Measurements from ENCODE around the gene TIMM44. TPM values are rescaled to one million over a fixed set of nuclear protein-coding genes. Genes with fewer than 3 reads are reported as not detected.

TIMM44 gene
- total and polyA plus RNA-seq, 2 of the 8 experiments (the other 6 are each of a cell fraction or from before 2014, with no cell fraction given), result 131 to 150 TPM

DNA sequence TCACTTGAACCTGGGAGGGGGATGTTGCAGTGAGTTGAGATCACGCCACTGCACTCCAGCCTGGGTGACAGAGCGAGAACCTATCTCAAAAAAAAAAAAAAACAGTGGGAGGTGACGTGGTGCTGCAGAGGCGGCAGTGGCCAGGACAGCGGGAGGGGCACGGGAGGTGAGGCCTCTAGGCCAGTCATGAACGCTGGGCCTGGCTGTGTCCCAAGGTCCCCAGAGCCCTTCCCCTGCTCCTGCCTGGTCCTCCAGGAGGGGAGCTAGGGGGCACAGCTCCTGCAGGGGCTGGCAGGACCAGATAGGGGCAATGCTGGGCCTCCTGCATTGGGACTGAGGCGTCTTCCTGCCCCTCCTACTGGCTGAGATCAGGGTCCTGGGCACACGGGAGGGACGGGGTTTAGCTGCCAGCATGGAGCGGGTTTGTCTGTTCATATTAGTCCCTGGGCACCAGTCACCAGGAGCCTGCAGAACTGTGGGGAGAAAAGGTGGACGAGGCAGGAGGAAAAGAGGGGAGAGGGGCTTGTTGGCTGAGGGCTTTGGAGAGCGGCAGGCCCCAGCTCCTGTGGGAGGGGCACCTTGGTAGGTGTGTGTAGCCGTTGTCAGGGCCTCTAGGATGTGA, 35.3 kb downstream of the TIMM44 start:
- no peak overlapping the region for H3K27ac ChIP-seq (ENCODE audit: low read depth, low read length)
- no peak overlapping the region for H3K56ac ChIP-seq (replicated peaks; ENCODE audit: insufficient read length, low read depth, low read length)
- H3K4me3 ChIP-seq (ENCODE audit: extremely low read depth in 1 of 4, insufficient read depth in 2 of 4, low read depth in 3 of 4, low read length in 4 of 4), result no peak overlapping the region
- H4K8ac ChIP-seq (ENCODE audit: extremely low read depth, insufficient read depth, low read length), result no peak overlapping the region
- peaks cover 0 to 22% of the 10 kb centered on the region in 2 experiments; a peak in 2 of 4 replicates for H3K79me2 ChIP-seq (ENCODE audit: control insufficient read depth in 1 of 2, insufficient read depth in 2 of 2, low read length in 2 of 2)
- no peak overlapping the region for H2BK15ac ChIP-seq (ENCODE audit: low read length)
- no peak overlapping the region for H3K23ac ChIP-seq (ENCODE audit: insufficient read length)
- H3K18ac ChIP-seq (ENCODE audit: extremely low read depth, low read length), result no peak overlapping the region
- H3K23me2 ChIP-seq (ENCODE audit: low read depth, low read length), result peaks cover 6% of the 10 kb centered on the region; the same call in 1 of the 2 replicates
- H3K4ac ChIP-seq (replicated peaks; ENCODE audit: insufficient read length, low read depth, low read length), result no peak overlapping the region
- no peak overlapping the region for H3K4me2 ChIP-seq (ENCODE audit: insufficient read depth in 1 of 2, low read depth in 2 of 2, low read length in 2 of 2)
- TF ChIP-seq RFX5 (IDR thresholded peaks at IDR 0.05; ENCODE audit: borderline replicate concordance, low read depth, low read length) (no peak), RAD21 (IDR thresholded peaks at IDR 0.05 in 1 of 2, conservative IDR thresholded peaks at IDR 0.05 in 1 of 2; ENCODE audit: low read depth in 2 of 2, low read length in 2 of 2) (no peak)
- TF ChIP-seq, protein P1, sequence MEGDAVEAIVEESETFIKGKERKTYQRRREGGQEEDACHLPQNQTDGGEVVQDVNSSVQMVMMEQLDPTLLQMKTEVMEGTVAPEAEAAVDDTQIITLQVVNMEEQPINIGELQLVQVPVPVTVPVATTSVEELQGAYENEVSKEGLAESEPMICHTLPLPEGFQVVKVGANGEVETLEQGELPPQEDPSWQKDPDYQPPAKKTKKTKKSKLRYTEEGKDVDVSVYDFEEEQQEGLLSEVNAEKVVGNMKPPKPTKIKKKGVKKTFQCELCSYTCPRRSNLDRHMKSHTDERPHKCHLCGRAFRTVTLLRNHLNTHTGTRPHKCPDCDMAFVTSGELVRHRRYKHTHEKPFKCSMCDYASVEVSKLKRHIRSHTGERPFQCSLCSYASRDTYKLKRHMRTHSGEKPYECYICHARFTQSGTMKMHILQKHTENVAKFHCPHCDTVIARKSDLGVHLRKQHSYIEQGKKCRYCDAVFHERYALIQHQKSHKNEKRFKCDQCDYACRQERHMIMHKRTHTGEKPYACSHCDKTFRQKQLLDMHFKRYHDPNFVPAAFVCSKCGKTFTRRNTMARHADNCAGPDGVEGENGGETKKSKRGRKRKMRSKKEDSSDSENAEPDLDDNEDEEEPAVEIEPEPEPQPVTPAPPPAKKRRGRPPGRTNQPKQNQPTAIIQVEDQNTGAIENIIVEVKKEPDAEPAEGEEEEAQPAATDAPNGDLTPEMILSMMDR (IDR thresholded peaks at IDR 0.05; ENCODE audit: control extremely low read depth in 1 of 3, insufficient read depth in 1 of 3, low read depth in 1 of 3, low read length in 3 of 3), result peak; percentile 7 to 17 (median 10); a peak in 2 of 4 replicates
- peaks cover 0 to 6% (median 4%) of the 10 kb centered on the region in 4 experiments; a peak in 5 of 7 replicates for H3K4me1 ChIP-seq (replicated peaks in 1 of 4; ENCODE audit: control insufficient read depth in 3 of 4, insufficient read depth in 4 of 4, low read length in 3 of 4)
- H4K5ac ChIP-seq (ENCODE audit: insufficient read length, low read depth, low read length), result no peak overlapping the region
- H4K20me1 ChIP-seq (replicated peaks in 1 of 2; ENCODE audit: control insufficient read depth in 1 of 2, insufficient read depth in 2 of 2, low read length in 2 of 2), result peaks cover 5 to 19% of the 10 kb centered on the region in 2 experiments
- no peak overlapping the region for H2BK5ac ChIP-seq (ENCODE audit: low read depth, low read length)
- DNase-seq (ENCODE audit: low read depth in 1 of 2, low spot score in 2 of 2), result no peak
- no peak overlapping the region for H4K91ac ChIP-seq (replicated peaks; ENCODE audit: insufficient read length, low read length)
- no peak overlapping the region for H2AFZ ChIP-seq (ENCODE audit: low read length)
- peaks cover 11% of the 10 kb centered on the region for H3K79me1 ChIP-seq (ENCODE audit: low read depth, low read length)
- H3K36me3 ChIP-seq (ENCODE audit: control insufficient read depth in 2 of 4, insufficient read depth in 4 of 4, low read length in 3 of 4), result peaks cover 5 to 30% (median 16%) of the 10 kb centered on the region in 4 experiments; a peak in 5 of 8 replicates
- CTCF ChIA-PET (ENCODE audit: partially characterized antibody), result interaction anchor here (0.8 to 1.8 kb wide), 9 partner anchors 8 to 186 kb away, joined by 3 to 12 read pairs (median 4); no protein-coding TSS in a partner anchor
- H3K9me3 ChIP-seq (ENCODE audit: insufficient read depth in 2 of 2, low read depth in 1 of 2, low read length in 1 of 2), result no peaks in the 10 kb centered on the region
- no peak overlapping the region for H2BK120ac ChIP-seq (replicated peaks; ENCODE audit: low read depth, low read length)
- no peak overlapping the region for H2AK5ac ChIP-seq (ENCODE audit: low read depth, low read length)
- no peak overlapping the region for H3K9ac ChIP-seq (replicated peaks in 1 of 4; ENCODE audit: extremely low read depth in 1 of 4, low read depth in 3 of 4, low read length in 3 of 4)
- WGBS, 2 experiments (ENCODE audit: extremely low coverage in 1 of 2, insufficient coverage in 1 of 2, insufficient read length in 1 of 2, insufficient replicate concordance in 2 of 2, low coverage in 1 of 2, low lambda C conversion rate in 2 of 2, missing lambda C conversion rate in 1 of 2), result 92% methylated on average over 10 of the region's 14 CpGs; no CpG with 5 or more reads in 1 of the 2 experiments
- no peak overlapping the region for H3K14ac ChIP-seq (ENCODE audit: insufficient read length)
- FAIRE-seq, result no peak
- H2BK20ac ChIP-seq (ENCODE audit: low read length), result no peak overlapping the region
- no peaks in the 10 kb centered on the region for H3K27me3 ChIP-seq (replicated peaks in 1 of 4; ENCODE audit: control insufficient read depth in 3 of 4, extremely low read depth in 1 of 4, insufficient read depth in 3 of 4, low read length in 3 of 4)
- POLR2A ChIA-PET (ENCODE audit: partially characterized antibody), result interaction anchor here (1.0 to 2.3 kb wide), 8 partner anchors 8 to 50 kb away, joined by 4 to 12 read pairs (median 6); partner anchors contain the start of gene TIMM44
- H2BK12ac ChIP-seq (ENCODE audit: low read depth, low read length), result no peak overlapping the region
